ENCODE results near the gene SPEG. TPM values are rescaled to one million over a fixed set of nuclear protein-coding genes. Genes with fewer than 3 reads are reported as not detected.

Gene SPEG
- total RNA-seq, 1 donor from 2014 or later, result 6.1 TPM

GRCh38 chr2:219531639-219532377, 97.2 kb downstream of the SPEG start:
- Mint-ChIP-seq H3K4me1 (ENCODE audit: unreplicated experiment) (peaks cover 22% of the 10 kb centered on the region), H3K27me3 (ENCODE audit: unreplicated experiment) (peaks cover 23% of the 10 kb centered on the region), H3K36me3 (ENCODE audit: low read depth, unreplicated experiment) (no peaks in the 10 kb centered on the region), H3K27ac (ENCODE audit: unreplicated experiment) (no peak overlapping the region), H3K4me3 (ENCODE audit: unreplicated experiment) (no peak overlapping the region), H3K9me3 (ENCODE audit: unreplicated experiment) (no peaks in the 10 kb centered on the region)
- no peak for DNase-seq (ENCODE audit: low spot score)
- no peak for TF ChIP-seq CTCF (IDR thresholded peaks at IDR 0.05; ENCODE audit: unreplicated experiment)

- peaks cover 19% of the 10 kb centered on the region for H3K27me3 Mint-ChIP-seq (ENCODE audit: unreplicated experiment)
Measured at GRCh38 chr2:219532378-219532649, 97.7 kb downstream of the SPEG start.

DNA sequence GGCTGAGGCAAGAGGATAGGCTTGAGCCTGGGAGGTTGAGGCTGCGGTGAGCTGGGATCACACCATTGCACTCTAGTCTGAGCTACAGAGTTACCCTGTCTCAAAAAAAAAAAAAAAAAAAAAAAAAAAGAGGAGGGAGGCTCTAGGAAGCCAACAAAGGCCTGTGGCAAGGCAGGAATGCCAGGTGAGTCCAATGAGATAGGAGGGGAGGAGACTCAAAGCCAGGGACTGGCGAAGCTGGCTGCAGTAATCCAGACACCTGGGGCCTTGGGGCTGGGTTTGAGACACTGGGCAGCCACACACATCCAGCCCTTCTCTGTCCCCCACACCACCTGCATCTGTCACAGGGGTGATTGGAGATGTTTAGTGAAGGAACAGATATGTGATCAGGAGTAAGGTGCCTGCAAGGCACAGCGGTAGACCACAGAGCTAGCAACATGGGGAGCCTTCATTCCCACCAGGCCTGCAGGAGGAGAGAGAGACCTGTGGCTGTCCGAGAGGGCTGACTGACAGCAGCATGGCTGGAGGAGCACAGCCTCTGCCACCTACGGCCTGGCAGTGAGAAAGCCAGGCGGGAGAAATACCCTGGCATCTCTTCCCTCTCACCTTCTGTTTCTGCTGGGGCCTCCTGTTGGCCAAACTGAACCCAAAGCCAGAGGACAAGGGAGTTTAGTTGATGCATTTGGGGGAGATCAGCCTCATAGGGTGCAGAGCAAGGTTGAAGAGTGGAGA, 99.5 kb downstream of the SPEG start:
- no peak for DNase-seq (ENCODE audit: low spot score)
- no peak overlapping the region for H3K27ac Mint-ChIP-seq (ENCODE audit: unreplicated experiment)

More at GRCh38 chr2:219532378-219532649, 97.7 kb downstream of the SPEG start:
- H3K4me1 Mint-ChIP-seq (ENCODE audit: unreplicated experiment), result peaks cover 26% of the 10 kb centered on the region
- no peak overlapping the region for H3K27ac Mint-ChIP-seq (ENCODE audit: unreplicated experiment)
- H3K4me3 Mint-ChIP-seq (ENCODE audit: unreplicated experiment), result no peak overlapping the region
- DNase-seq (ENCODE audit: low spot score), result no peak
- H3K36me3 Mint-ChIP-seq (ENCODE audit: low read depth, unreplicated experiment), result no peaks in the 10 kb centered on the region
- no peaks in the 10 kb centered on the region for H3K9me3 Mint-ChIP-seq (ENCODE audit: unreplicated experiment)
- TF ChIP-seq CTCF (IDR thresholded peaks at IDR 0.05; ENCODE audit: unreplicated experiment), result no peak

GRCh38 chr2:219536425-219536824, 101.8 kb downstream of the SPEG start:
- no peak overlapping the region for H3K4me3 Mint-ChIP-seq (ENCODE audit: unreplicated experiment)
- no peak for TF ChIP-seq CTCF (IDR thresholded peaks at IDR 0.05; ENCODE audit: unreplicated experiment)
- no peaks in the 10 kb centered on the region for H3K9me3 Mint-ChIP-seq (ENCODE audit: unreplicated experiment)
- H3K27ac Mint-ChIP-seq (ENCODE audit: unreplicated experiment), result peak overlapping the region; percentile 57
- no peak for DNase-seq (ENCODE audit: low spot score)
- peaks cover 16% of the 10 kb centered on the region for H3K27me3 Mint-ChIP-seq (ENCODE audit: unreplicated experiment)
- H3K36me3 Mint-ChIP-seq (ENCODE audit: low read depth, unreplicated experiment), result peaks cover 3% of the 10 kb centered on the region
- H3K4me1 Mint-ChIP-seq (ENCODE audit: unreplicated experiment), result peaks cover 20% of the 10 kb centered on the region

More for the DNA sequence above, 99.5 kb downstream of the SPEG start:
- TF ChIP-seq CTCF (IDR thresholded peaks at IDR 0.05; ENCODE audit: unreplicated experiment), result no peak
- H3K36me3 Mint-ChIP-seq (ENCODE audit: low read depth, unreplicated experiment), result no peaks in the 10 kb centered on the region
- no peaks in the 10 kb centered on the region for H3K9me3 Mint-ChIP-seq (ENCODE audit: unreplicated experiment)
- peaks cover 29% of the 10 kb centered on the region for H3K4me1 Mint-ChIP-seq (ENCODE audit: unreplicated experiment)
- H3K4me3 Mint-ChIP-seq (ENCODE audit: unreplicated experiment), result no peak overlapping the region
- peaks cover 16% of the 10 kb centered on the region for H3K27me3 Mint-ChIP-seq (ENCODE audit: unreplicated experiment)

- no peak for DNase-seq (ENCODE audit: low spot score)
- peaks cover 13% of the 10 kb centered on the region for H3K27me3 Mint-ChIP-seq (ENCODE audit: unreplicated experiment)
- H3K4me1 Mint-ChIP-seq (ENCODE audit: unreplicated experiment), result peaks cover 20% of the 10 kb centered on the region
- H3K27ac Mint-ChIP-seq (ENCODE audit: unreplicated experiment), result peak overlapping the region; percentile 42
- no peaks in the 10 kb centered on the region for H3K9me3 Mint-ChIP-seq (ENCODE audit: unreplicated experiment)
- H3K4me3 Mint-ChIP-seq (ENCODE audit: unreplicated experiment), result no peak overlapping the region
- TF ChIP-seq CTCF (IDR thresholded peaks at IDR 0.05; ENCODE audit: unreplicated experiment), result no peak
- H3K36me3 Mint-ChIP-seq (ENCODE audit: low read depth, unreplicated experiment), result peaks cover 3% of the 10 kb centered on the region
Measured at GRCh38 chr2:219536967-219537366, 102.3 kb downstream of the SPEG start.

All from endothelial cell (in vitro differentiated cells).